ENCODE data around the gene PAAF1.
"Not testable (repeated sequence)": the region's sequence is repeated elsewhere in the genome, so short reads cannot be mapped to it uniquely, and the experiment has no call there.

The PAAF1 gene

DNA sequence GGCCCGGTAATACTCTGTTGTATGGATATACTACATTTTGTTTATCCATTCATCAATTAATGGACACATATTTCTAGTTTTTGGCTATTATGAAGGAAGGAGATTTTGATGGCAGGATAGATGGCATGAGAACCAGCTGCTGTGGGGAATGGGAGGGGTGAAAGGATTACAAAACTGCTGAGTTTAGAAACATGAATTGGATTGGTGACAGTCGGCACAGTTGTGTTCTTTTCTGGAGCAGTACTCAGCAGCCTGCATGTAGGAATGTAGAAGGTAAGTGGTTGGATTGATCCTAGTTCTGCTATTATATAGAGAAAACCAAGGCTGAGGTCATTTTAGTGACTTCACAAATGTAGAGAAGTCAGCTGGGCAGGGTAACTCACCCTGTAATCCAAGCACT, 7.1 kb downstream of the PAAF1 start:
- no peak for DNase-seq (ENCODE audit: low read depth)

DNA sequence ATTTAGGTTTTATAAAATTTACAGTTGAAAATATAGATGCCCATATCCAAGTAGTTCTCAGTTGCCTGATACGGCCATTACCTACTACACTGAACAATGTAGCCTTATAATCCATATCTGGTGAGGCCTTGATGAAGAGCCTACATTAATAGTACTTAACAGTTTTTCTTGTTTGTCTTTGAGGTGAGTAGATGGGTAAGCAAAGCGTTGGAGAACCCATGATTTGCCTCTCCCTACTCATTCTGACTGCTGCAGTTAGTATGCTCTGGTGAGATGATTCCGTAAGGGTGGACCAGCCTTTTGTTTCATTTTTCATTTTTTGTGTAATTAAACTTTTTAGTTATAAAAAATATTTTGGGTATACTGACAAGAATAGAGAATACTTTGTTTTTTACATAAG, 11.4 kb downstream of the PAAF1 start:
- DNase-seq (ENCODE audit: low read depth) = no peak

DNA sequence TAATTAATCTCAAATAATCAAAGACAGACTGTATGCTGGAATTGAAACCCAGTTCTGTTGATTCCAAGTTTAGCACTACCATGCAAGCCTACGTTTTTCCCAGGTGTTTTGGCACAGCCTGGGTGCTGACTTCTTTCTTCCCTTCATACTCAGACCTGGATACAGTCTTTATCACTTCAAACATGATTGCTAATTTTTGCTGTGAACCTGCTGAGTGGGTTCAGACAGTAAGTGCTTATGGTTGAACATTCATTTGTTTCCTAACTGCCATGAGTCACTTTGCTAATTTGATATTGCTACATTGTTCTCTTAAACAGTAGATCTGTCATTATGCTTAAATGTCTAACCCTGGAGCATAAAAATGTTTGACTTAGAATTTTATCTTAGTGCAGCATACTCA, 12.2 kb downstream of the PAAF1 start:
- no peak for DNase-seq (ENCODE audit: low read depth)

DNA sequence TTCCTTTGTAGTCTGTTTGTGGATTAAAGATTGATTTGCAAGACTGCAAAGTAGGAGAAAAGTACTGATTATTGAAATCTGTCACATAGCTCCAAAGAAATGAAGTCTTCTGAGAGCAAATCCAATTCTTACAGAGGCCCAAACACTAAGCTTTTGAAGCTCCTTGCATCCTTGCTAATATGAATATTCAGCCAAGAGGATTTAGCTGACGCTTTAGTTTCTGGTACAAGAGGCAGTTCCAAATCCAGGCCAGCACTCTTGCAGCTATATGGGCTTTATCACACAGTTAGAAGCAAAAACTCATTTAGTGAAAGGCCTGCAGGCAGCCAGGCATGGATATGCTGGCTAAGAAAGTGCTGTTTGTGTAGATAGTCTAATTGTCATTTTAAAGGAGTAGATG, 12.7 kb downstream of the PAAF1 start:
- no peak for DNase-seq (ENCODE audit: low read depth)

DNA sequence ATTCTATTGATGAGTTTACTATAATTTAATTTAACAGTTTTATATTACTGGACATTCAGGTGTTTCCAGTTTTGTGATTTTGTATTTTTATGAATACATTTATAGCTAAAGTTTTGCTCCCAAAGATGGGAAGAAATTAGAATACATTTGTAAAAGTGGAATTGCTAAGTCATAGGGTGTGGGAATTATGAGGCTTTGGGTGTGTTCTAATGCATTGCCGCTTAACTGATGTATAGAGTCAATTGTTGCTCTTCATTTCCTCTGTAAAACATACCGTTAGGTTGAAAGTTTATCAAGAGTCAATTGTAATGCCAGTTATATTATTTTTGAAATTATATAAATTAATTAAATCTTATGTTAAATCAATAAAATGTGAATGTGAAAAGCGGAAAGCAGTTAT, 16.2 kb downstream of the PAAF1 start:
- no peak for DNase-seq (ENCODE audit: low read depth)

DNA sequence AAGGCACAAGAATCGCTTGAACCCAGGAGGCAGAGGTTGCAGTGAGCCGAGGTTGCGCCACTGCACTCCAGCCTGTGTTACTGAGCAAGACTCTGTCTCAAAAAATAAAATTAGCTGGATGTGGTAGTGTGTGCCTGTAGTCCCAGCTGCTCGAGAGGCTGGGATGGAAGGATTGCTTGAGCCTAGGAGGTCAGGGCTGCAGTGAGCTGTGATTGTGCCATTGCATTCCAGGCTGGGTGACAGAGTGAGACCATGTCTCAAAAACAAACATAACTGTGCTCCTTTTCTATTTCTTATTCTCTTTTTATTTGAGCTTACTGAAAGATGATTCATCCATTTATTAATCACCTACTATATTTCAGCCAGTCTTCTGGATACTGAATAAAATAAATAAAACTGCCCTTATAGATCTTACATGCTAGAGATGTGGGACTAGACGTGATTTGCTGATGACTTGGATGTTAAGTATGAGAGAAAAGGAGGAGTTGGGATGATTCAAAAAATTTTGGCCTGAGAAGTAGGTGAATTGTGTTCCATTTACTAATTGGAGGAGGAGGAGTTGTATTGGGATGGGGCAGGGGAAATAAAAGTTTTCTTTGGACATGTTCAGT, 18.0 kb downstream of the PAAF1 start:
- no peak for DNase-seq (ENCODE audit: low read depth)

DNA sequence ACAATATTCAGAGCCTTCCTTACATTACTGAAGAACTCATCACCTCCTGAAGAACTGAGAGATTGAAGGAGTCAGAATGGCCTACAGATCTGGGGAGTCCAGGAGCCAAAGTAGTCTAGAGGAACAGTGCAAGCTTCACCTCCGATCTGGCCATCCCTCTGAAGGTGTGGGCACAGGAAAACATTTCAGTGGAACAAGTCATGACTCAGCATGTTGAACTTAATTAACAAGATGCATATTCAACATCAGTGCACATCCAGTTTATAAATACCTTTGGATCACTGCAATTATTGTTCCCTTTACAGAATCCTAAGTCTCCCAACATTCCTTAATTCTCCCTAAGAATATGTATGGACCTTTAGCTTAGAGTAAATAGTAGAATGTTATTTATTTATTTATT, 25.5 kb downstream of the PAAF1 start:
- DNase-seq (ENCODE audit: low read depth) = no peak

DNA sequence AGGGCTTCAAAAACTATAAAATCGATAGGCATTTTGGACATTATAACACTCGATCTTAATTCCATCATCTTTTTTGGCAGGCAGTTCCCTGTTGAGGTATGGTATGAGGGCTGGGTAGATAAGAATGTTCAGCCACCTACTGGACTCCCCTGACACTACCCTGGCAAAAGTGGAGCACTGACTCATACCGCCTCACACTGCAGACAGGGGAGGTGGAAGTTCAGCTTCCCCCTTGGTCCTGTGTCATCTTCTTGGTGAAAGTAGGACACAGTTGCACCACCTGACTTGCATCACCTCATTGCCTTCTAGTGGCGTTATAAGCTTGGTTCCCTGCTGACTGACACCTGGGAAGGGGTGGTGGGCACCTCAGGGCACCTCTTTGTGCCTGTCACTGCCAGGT, 30.4 kb downstream of the PAAF1 start:
- DNase-seq (ENCODE audit: low read depth) = no peak

DNA sequence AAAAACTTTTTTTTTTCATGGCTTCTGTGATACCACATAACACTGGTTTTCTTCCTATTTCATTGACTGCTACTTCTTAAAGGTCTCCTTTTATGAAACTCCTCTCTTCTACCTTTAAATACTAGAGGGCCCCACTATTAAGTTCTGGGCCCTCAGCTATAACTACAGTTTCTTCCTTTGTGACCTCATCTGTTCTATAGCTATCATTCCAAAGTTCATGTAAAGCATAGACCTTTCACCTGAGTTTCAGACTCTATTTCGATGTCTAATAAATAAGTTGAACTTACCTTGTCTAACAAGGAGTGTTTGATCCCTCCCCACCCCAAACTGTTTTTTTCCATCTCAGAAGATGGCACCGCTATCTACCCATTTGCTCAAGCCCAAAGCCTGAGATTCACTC, 35.2 kb downstream of the PAAF1 start:
- no peak for DNase-seq (ENCODE audit: low read depth)

DNA sequence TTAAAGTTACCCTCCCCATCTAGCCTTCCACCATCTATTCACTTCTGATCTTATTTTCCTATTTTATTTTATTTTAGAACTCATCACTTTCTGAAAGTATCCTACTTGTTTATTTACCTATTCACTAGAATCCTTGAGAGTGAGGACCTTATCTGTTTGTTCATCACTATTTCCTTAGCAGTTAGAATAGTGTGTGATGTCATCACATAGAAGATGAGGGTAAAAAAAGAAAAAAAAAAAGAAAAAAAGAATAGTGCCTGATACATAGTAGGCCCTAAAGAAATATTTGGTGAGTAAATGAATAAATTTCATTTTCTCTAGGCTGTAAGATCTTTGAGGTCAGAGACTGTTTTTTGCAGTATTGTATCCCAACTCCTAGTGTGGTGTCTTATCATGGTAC, 36.7 kb downstream of the PAAF1 start:
- no peak for DNase-seq (ENCODE audit: low read depth)

DNA sequence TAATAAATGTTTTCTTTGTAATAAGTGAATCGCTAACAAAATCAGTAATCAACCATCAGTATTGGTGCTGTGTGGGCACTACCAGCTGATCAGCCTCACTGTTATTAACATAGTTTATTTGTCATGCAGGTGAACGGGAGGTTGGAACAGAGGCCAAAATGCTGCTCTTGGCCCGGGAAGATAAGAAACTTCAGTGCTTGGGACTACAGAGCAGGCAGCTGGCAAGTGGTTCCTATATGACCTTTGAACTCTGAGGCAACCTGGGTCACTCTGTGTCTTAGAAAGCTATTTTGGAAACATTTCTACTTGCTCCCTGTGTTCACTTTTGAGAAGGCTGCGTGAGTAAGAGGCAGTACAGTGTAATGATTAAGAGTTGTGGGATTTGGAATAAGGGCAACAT, 37.5 kb downstream of the PAAF1 start:
- no peak for DNase-seq (ENCODE audit: low read depth)

DNA sequence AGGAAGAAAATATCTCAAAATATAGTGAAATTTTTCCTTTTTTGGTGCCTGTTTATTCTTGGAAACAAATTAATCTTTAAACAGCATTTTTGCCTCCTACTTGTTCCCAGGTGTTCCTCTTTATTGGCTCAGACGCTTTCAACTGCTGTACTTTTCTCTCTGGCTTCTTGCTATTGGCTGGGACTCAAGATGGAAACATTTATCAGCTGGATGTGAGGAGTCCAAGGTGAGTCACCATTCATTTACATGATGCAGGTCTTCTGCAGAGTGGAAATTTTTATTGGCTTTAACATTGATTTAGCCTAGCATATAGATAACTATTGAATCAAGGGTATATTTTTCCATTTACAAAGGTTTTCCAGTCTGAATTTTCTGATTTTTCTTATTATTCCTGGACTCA, 39.6 kb downstream of the PAAF1 start:
- DNase-seq (ENCODE audit: low read depth) = no peak

DNA sequence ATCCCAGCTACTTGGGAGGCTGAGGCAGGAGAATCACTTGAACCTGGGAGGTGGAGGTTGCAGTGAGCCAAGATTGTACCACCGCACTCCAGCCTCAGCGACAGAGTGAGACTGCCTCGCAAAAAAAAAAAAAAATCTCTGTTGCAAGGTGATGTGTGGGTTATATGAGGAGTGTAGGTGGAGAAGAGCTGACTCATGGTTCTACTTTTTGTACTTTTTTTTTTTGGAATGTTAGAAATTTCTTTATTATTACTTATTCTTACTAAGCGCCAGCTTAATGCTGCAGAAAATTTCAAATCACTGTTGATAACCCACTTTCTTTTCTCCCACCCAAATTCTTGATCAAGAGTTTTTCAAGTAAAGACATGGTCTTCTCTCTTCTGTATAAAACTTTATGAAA, 44.4 kb downstream of the PAAF1 start:
- DNase-seq (ENCODE audit: low read depth) = no peak

DNA sequence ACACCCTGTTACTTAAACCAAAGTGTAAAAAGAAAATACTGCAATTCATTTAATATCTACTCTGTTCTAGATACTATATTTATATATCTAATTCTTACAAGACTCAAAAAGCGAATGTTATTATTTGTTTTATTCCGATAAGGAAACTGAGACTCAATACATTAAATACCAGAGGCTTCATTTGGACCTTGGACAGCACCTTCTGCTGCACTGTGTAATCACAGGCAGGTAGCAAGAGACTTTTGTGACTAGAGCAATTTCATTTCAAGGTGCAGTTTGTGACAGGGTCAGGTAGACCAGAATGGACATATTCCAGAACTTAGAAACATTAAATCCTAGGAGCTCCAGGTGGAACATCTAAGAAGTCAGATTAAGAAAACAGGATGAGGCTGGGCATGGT, 52.6 kb downstream of the PAAF1 start:
- DNase-seq (ENCODE audit: low read depth) = no peak

DNA sequence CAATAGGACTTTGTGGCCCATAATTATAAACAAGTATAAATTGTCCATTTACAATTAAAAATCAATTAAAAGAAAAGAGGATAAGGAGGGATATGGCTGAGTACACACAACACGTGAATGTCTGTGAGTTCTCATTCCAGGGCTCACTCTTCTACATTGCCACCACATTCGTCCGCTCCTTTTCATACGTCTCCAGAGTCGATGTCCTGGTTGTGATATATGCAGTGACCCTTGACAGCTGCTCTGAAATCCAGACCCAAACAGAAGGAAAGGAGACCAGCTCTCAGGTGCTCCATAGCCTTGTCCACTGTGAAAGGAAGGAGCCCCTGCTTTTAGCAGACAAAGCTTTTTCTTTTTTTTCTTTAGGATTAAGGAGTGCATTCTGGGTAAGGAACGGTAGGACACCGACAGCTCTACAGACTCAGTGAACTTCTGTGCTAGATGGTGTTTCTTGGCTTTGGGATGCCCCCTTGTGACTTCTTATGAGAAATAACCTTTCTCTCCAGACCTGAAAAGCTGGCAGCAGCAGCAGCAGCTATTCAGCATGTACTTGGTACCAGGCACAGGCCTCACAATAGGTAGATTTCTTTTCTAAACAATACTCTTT, 54.3 kb downstream of the PAAF1 start:
- DNase-seq (ENCODE audit: low read depth) = no peak

DNA sequence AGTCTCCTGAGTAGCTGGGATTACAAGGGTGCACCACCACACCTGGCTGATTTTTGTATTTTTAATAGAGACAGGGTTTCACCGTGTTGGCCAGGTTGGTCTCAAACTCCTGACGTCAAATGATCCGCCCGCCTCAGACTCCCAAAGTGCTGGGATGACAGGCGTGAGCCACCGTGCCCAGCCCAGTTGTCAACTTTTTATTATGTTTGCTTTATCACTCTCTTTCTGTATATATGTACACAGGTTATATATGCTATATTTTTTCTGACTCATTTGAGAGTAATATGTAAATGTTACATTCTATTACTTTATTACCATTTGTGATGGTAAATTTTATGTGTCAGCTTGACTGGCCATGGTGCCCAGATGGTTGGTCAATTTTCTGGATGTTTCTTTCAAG, 55.2 kb downstream of the PAAF1 start:
- DNase-seq (ENCODE audit: low read depth) = no peak

DNA sequence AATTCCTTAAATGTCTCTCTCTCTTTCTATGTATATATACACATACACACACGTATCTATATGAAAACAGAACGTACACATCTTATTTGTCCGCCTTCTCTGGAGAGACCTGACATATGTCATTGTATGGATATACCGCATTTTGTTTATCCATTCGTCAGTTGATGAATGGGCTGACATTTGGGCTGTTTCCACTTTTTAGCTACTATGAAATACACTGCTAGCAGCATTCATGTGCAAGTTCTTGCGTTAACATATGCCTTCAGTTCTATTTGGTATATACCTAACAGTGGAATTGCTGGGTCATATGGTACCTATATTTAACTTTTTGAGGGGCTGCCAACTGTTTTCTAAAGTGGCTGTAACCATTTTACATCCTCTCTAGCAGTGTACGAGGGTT, 56.0 kb downstream of the PAAF1 start:
- DNase-seq (ENCODE audit: low read depth) = no peak

DNA sequence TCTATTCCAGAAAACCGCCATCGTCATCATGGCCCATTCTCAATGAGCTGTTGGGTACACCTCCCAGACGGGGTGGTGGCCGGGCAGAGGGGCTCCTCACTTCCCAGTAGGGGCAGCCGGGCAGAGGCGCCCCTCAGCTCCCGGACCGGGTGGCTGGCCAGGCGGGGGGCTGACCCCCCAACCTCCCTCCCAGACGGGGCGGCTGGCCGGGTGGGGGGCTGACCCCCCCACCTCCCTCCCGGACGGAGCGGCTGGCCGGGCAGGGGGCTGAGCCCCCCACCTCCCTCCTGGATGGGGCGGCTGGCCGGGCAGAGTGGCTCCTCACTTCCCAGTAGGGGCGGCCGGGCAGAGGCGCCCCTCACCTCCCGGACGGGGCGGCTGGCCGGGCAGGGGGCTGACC, 59.2 kb downstream of the PAAF1 start:
- DNase-seq (ENCODE audit: low read depth) = not testable (repeated sequence)

DNA sequence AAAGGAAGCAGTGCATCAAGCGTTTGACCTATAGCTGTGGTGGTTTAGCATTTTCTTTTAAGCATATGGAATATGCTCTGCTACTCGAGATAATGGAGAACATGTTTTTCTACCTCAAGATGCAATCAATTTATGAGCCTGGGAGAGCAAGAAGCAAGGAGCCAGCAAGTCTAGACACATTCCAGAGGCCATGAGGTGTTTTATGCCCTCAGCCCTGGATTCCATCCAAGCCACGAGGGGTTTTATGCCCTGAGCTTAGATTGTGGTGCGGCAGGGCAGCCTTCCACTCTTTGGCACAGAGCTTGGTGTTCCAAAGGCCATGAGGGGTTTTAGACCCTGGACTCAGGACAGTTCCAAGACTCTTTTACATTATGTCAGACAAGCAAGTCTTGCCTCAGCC, 62.3 kb downstream of the PAAF1 start:
- DNase-seq (ENCODE audit: low read depth) = no peak

DNA sequence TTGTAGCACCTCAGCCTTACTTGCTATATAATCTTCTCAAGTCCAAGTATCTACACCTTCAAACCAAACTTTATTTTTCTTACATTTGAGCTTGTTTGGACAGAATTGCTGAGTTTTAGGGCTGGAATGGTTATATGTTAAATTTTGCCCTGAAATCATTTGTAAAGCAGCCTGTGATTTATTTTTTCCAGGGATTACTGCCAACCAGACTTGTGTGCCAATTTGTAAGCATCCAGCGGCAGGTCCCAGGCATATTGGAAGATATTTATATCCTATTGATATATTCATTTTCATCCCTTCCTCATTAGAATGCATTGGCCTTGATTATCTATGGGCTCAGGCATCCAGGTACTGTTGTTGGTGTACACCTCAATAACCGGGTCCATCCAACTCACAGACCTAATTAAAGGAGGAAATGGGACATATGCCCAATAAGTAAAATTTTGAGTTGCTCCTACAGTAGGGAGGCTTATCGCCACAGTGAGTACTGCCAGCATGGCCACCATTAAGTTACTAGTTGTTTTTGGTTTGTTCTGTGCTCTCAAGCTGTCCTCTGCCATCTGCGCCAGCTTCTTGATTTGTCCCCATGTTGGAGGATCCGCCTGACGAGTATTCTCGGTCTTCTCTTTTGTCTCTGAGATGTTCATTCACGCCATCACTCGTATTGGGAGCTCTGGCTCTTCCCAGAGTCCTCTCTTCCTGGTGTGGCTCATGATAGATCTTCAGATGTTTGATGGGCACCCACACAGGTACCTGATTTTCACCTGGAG, 64.2 kb downstream of the PAAF1 start:
- DNase-seq (ENCODE audit: low read depth) = no peak

DNA sequence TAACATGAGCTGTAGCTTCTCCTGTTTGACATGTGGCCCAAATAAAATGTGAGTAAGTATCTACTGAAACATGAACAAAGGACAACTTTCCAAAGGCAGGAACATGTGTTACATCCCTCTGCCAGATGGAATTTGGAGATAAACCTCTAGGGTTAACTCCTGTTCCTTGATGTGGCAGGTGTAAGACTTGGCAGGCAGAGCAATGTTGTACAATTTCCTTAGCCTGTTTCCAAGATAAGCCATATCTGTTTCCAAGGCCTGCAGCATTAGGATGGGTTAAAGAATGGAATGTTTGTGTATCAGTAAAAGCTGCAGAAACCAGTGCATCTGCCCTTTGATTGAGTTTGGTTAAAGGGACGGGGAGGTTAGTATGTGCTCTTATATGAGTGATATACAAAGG, 65.2 kb downstream of the PAAF1 start:
- no peak for DNase-seq (ENCODE audit: low read depth)

DNA sequence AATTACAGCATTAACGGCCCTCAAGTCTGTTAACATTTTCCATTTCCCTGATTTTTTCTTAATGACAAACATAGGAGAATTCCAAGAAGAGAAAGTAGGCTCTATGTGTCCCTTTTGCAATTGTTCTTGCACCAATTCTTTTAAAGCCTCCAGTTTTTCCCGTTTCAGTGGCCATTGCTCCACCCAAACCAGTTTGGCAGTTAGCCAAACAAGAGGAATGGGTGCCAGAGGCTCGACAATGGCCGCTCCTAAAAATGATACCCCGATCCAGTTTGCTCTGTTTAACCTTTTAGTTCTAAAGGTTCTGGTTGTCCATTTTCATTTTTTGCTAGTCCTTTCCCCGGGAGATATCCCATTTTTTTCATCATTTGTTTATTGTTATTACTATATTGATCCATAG, 67.3 kb downstream of the PAAF1 start:
- no peak for DNase-seq (ENCODE audit: low read depth)

DNA sequence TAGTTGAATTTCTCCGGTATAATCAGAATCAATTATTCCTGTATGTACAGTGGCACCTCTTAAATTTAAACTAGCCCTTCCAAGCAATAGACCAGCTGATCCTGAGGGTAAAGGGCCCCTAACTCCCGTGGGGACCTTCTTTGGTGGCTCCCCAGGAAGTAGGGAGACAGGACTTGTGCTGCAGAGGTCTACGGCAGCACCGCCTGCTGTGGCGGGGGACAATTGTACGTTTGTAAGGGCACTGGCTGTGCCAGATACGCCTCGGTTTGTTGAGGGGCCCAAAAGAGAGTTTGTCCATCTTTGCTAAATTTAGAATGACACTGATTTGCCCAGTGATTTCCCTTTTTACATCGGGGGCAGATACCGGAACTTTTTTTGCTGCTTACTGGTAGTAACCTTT, 68.1 kb downstream of the PAAF1 start:
- DNase-seq (ENCODE audit: low read depth) = no peak

DNA sequence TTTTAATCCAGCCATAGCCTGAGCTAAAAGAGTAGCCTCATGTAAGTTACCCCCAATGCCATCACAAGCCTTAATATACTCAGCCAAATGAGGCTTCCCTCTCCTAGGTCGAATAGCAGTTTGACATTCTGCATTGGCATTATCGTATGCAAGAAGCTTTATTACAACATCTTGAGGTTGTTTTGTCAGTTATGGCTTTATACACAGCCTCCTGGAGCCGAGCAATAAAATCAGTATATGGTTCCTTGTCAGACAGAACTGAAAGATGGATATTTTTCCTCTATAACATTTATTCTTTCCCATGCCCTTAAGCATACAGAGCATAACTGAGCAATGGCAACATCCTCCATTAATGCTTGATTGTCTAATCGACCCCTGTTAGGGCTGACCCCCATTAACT, 68.6 kb downstream of the PAAF1 start:
- no peak for DNase-seq (ENCODE audit: low read depth)

Measured in activated T-cell treated with anti-CD3 and anti-CD28 coated beads for 24 hours (primary cell).